ENCODE measurements around the gene LIMS2.

LIMS2 gene

GRCh38 chr2:127607399-127607908 is 67.9 kb downstream of the LIMS2 start:
- H3K27ac ChIP-seq (ENCODE audit: low read depth, low read length), result no peak overlapping the region
- no peaks in the 10 kb centered on the region for H3K27me3 ChIP-seq (ENCODE audit: insufficient read depth, low read length)
- 94% methylated on average over 9 of the region's 9 CpGs for WGBS
- H3K9me3 ChIP-seq (ENCODE audit: insufficient read depth, low read depth, low read length), result no peaks in the 10 kb centered on the region
- H3K9ac ChIP-seq (ENCODE audit: low read depth, low read length), result no peak overlapping the region
- H3K4me3 ChIP-seq (ENCODE audit: low read length), result no peak overlapping the region
- no peaks in the 10 kb centered on the region for H3K4me1 ChIP-seq (ENCODE audit: insufficient read depth, low read length)
- H3K36me3 ChIP-seq (ENCODE audit: insufficient read depth, low read length), result no peaks in the 10 kb centered on the region

DNA sequence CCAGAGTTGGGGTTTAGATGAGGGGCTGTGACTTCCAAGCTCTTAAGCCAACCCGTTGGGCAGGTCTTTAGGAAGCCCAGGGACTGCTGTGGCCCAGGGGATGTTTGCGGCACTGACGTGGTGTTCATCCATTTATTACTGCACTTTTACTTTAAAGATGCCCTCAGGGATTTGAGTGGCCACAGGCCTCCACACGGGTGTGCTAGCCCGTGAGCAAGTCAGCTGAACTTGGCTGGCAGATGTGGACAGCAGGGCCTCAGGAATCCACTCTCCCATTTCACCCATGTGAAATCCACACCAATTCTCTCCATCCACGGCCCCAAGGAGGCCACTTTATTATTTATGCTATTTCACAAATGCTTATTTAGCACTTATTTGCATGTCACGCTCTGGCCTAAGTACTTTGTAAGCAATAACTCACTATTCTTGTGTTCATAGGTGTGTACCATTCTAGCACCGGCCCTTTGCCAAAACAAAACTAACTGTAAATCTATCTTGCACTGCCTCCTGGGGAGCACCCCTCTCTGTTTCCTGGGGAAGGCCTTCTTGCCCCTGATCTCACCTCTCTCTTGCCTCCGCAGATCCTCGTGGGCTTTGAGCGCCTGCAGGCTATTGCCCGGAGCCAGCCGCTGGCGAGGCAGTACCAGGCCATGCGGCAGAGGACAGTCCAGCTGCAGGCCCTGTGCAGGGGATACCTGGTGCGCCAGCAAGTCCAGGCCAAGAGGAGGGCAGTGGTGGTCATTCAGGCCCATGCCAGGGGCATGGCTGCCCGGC is 68.5 kb downstream of the LIMS2 start:
- 94% methylated on average over 17 of the region's 17 CpGs for WGBS
- H3K4me1 ChIP-seq (ENCODE audit: insufficient read depth, low read length), result no peaks in the 10 kb centered on the region
- no peak overlapping the region for H3K4me3 ChIP-seq (ENCODE audit: low read length)
- H3K36me3 ChIP-seq (ENCODE audit: insufficient read depth, low read length), result no peaks in the 10 kb centered on the region
- no peaks in the 10 kb centered on the region for H3K27me3 ChIP-seq (ENCODE audit: insufficient read depth, low read length)
- H3K9me3 ChIP-seq (ENCODE audit: insufficient read depth, low read depth, low read length), result no peaks in the 10 kb centered on the region
- no peak overlapping the region for H3K9ac ChIP-seq (ENCODE audit: low read depth, low read length)
- H3K27ac ChIP-seq (ENCODE audit: low read depth, low read length), result no peak overlapping the region

DNA sequence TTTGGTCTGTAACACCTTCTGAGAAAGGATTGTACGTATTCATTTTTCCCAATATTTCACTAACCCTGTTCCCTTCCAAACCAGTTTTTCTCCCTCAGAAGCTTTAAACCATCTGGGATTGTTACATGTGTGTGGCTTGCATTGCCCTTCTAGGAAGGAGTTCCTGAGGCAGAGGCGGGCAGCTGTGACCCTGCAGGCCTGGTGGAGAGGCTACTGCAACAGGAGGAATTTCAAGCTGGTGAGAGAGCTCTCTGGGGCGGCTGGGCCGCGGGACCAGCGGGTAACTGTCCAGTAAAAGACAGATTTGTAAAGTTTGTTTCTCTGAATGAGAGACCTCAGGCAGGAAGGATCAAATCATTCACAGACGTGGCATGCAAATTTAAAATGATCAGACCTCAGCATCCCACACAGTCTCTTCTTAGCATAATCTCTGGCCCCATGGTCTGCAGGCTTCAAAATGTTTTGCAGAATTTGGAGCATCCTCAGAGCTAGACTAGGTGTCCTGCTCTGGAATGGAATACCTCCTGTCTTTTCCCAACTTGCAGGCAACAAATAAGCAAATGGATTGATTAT is 69.6 kb downstream of the LIMS2 start:
- Histone ChIP-seq H3K9me3 (ENCODE audit: insufficient read depth, low read depth, low read length) (no peaks in the 10 kb centered on the region), H3K36me3 (ENCODE audit: insufficient read depth, low read length) (no peaks in the 10 kb centered on the region), H3K27me3 (ENCODE audit: insufficient read depth, low read length) (no peaks in the 10 kb centered on the region), H3K27ac (ENCODE audit: low read depth, low read length) (no peak overlapping the region), H3K4me3 (ENCODE audit: low read length) (no peak overlapping the region), H3K4me1 (ENCODE audit: insufficient read depth, low read length) (no peaks in the 10 kb centered on the region), H3K9ac (ENCODE audit: low read depth, low read length) (no peak overlapping the region)
- WGBS, result 91% methylated on average over 7 of the region's 7 CpGs

- H3K9ac ChIP-seq (ENCODE audit: low read depth, low read length), result no peak overlapping the region
- no peaks in the 10 kb centered on the region for H3K36me3 ChIP-seq (ENCODE audit: insufficient read depth, low read length)
- H3K9me3 ChIP-seq (ENCODE audit: insufficient read depth, low read depth, low read length), result no peaks in the 10 kb centered on the region
- H3K27ac ChIP-seq (ENCODE audit: low read depth, low read length), result no peak overlapping the region
- no peaks in the 10 kb centered on the region for H3K4me1 ChIP-seq (ENCODE audit: insufficient read depth, low read length)
- H3K27me3 ChIP-seq (ENCODE audit: insufficient read depth, low read length), result no peaks in the 10 kb centered on the region
- 95% methylated on average over 8 of the region's 8 CpGs for WGBS
- no peak overlapping the region for H3K4me3 ChIP-seq (ENCODE audit: low read length)
These were observed 70.3 kb downstream of the LIMS2 start for GRCh38 chr2:127604986-127605385.

DNA sequence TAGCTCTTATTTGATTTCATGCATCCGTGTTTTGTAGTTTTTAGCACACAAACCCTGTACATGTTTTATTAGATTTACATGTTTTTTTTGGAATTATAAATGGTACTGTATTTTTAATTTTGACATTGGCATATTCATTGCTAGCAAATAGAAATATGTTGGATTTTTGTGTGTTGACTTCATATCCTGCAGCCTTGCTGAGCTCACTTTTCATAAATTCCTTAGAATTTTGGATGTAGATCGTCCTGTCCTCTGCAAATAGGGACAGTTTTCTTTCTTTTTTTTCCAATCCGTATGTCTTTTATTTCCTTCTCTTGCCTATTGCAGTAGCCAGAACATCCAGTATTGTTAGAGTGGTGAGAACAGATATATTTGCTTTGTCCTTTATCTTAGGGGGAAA is 76.1 kb downstream of the LIMS2 start:
- H3K36me3 ChIP-seq (ENCODE audit: insufficient read depth, low read length), result no peaks in the 10 kb centered on the region
- no peak overlapping the region for H3K4me3 ChIP-seq (ENCODE audit: low read length)
- H3K9me3 ChIP-seq (ENCODE audit: insufficient read depth, low read depth, low read length), result no peaks in the 10 kb centered on the region
- no peak overlapping the region for H3K9ac ChIP-seq (ENCODE audit: low read depth, low read length)
- no peaks in the 10 kb centered on the region for H3K4me1 ChIP-seq (ENCODE audit: insufficient read depth, low read length)
- no peaks in the 10 kb centered on the region for H3K27me3 ChIP-seq (ENCODE audit: insufficient read depth, low read length)
- no peak overlapping the region for H3K27ac ChIP-seq (ENCODE audit: low read depth, low read length)
- WGBS, result 100% methylated on average over 2 of the region's 3 CpGs

GRCh38 chr2:127598711-127599110 is 76.6 kb downstream of the LIMS2 start:
- Histone ChIP-seq H3K4me3 (ENCODE audit: low read length) (no peak overlapping the region), H3K36me3 (ENCODE audit: insufficient read depth, low read length) (no peaks in the 10 kb centered on the region), H3K9me3 (ENCODE audit: insufficient read depth, low read depth, low read length) (no peaks in the 10 kb centered on the region), H3K4me1 (ENCODE audit: insufficient read depth, low read length) (no peaks in the 10 kb centered on the region), H3K9ac (ENCODE audit: low read depth, low read length) (no peak overlapping the region), H3K27me3 (ENCODE audit: insufficient read depth, low read length) (no peaks in the 10 kb centered on the region), H3K27ac (ENCODE audit: low read depth, low read length) (no peak overlapping the region)
- WGBS, result 93% methylated on average over 1 of the region's 3 CpGs

DNA sequence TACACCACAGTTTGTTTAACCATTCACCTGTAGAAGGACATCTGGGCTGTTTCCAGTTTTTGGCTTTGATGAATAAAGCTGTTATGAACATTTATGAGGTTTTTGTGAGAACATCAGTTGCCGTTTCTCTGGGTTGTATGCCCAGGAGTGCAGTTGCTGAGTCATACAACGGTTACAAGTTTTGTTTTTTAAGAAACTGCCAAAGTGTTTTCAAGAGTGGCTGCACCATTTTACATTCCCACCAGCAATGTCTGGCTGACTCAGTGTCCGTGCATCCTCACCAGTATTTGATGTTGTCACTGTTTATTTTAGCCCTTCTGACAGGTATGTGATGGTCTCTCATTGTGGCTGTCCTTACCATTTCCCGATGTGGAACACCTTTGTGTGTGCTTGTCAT is 77.3 kb downstream of the LIMS2 start:
- Histone ChIP-seq H3K4me3 (ENCODE audit: low read length) (no peak overlapping the region), H3K4me1 (ENCODE audit: insufficient read depth, low read length) (no peaks in the 10 kb centered on the region), H3K27me3 (ENCODE audit: insufficient read depth, low read length) (no peaks in the 10 kb centered on the region), H3K9me3 (ENCODE audit: insufficient read depth, low read depth, low read length) (no peaks in the 10 kb centered on the region), H3K36me3 (ENCODE audit: insufficient read depth, low read length) (no peaks in the 10 kb centered on the region), H3K9ac (ENCODE audit: low read depth, low read length) (no peak overlapping the region), H3K27ac (ENCODE audit: low read depth, low read length) (no peak overlapping the region)
- WGBS, result 88% methylated on average over 4 of the region's 4 CpGs

GRCh38 chr2:127597046-127597983 is 78.0 kb downstream of the LIMS2 start:
- H3K27ac ChIP-seq (ENCODE audit: low read depth, low read length), result no peak overlapping the region
- no peaks in the 10 kb centered on the region for H3K27me3 ChIP-seq (ENCODE audit: insufficient read depth, low read length)

DNA sequence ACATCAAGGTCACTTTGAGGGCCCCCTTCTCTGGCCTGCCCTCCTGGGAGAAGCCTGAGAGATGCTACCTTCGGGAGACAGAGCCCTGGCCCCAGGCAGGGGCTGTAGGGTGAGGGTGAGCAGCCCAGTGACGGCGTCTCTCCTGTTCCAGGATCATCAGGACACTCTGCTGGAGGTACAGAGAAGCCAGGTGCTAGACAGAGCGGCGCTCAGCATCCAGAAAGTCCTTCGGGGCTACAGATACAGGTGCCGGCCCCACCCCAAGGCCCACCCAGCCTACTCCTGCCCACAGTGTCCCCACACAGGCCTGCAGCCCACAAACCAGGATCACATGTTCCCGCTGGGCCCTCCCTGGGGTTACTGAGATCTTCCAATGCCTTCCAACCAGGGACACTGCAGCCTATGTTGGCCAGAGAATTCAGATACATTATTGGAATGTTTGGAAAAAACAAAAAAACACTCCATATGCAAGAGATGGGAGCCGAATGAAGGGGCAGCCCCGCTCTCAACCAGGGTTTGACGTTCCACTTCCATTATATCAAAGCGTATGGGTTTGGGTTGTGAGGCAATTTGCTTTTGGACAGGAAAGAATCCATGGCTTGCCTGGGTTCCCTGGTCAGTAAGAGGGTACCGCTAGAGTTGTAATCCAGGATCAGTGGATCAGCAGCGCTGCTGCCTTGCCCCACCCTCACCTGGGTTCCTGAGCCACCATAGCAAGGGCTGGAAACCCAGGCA is 78.9 kb downstream of the LIMS2 start:
- H3K4me1 ChIP-seq (ENCODE audit: insufficient read depth, low read length), result no peaks in the 10 kb centered on the region
- H3K36me3 ChIP-seq (ENCODE audit: insufficient read depth, low read length), result no peaks in the 10 kb centered on the region
- no peaks in the 10 kb centered on the region for H3K27me3 ChIP-seq (ENCODE audit: insufficient read depth, low read length)
- no peak overlapping the region for H3K27ac ChIP-seq (ENCODE audit: low read depth, low read length)
- no peak overlapping the region for H3K9ac ChIP-seq (ENCODE audit: low read depth, low read length)
- H3K4me3 ChIP-seq (ENCODE audit: low read length), result no peak overlapping the region
- 94% methylated on average over 14 of the region's 14 CpGs for WGBS
- H3K9me3 ChIP-seq (ENCODE audit: insufficient read depth, low read depth, low read length), result no peaks in the 10 kb centered on the region

More at GRCh38 chr2:127597046-127597983, 78.0 kb downstream of the LIMS2 start:
- H3K36me3 ChIP-seq (ENCODE audit: insufficient read depth, low read length), result no peaks in the 10 kb centered on the region
- H3K9ac ChIP-seq (ENCODE audit: low read depth, low read length), result no peak overlapping the region
- no peaks in the 10 kb centered on the region for H3K9me3 ChIP-seq (ENCODE audit: insufficient read depth, low read depth, low read length)
- H3K4me3 ChIP-seq (ENCODE audit: low read length), result no peak overlapping the region
- no peaks in the 10 kb centered on the region for H3K4me1 ChIP-seq (ENCODE audit: insufficient read depth, low read length)
- WGBS, result 94% methylated on average over 16 of the region's 17 CpGs

DNA sequence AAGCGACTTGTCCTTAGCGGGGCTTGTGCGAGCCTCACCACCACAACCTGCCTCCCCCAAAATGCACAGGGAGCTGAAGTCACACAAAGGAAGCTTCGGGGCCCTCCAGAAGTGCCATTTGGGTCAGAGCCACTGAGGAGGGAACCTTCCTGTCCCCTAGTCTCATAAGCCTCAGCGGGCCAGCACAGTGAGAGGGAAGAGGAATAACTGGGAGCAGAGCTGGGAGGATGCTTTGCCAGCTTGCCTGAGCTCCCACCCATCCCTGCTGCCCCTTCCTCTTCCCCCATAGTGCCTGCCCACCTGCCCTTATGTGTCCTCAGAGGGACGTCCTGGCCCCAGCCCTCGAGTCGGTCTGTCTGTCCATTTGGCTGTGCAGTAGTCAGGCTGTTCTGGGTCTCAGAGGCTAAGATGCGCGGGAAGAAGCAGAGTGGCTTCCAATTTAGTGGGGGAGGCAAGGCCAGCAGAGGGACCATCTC is 81.2 kb downstream of the LIMS2 start:
- Histone ChIP-seq H3K4me1 (ENCODE audit: insufficient read depth, low read length) (no peaks in the 10 kb centered on the region), H3K27me3 (ENCODE audit: insufficient read depth, low read length) (no peaks in the 10 kb centered on the region), H3K9me3 (ENCODE audit: insufficient read depth, low read depth, low read length) (no peaks in the 10 kb centered on the region), H3K36me3 (ENCODE audit: insufficient read depth, low read length) (no peaks in the 10 kb centered on the region), H3K27ac (ENCODE audit: low read depth, low read length) (no peak overlapping the region), H3K4me3 (ENCODE audit: low read length) (no peak overlapping the region), H3K9ac (ENCODE audit: low read depth, low read length) (no peak overlapping the region)
- 96% methylated on average over 10 of the region's 10 CpGs for WGBS

Measured in HUES64 (cell line).